ENCODE data around the gene KDM2B.

DNA sequence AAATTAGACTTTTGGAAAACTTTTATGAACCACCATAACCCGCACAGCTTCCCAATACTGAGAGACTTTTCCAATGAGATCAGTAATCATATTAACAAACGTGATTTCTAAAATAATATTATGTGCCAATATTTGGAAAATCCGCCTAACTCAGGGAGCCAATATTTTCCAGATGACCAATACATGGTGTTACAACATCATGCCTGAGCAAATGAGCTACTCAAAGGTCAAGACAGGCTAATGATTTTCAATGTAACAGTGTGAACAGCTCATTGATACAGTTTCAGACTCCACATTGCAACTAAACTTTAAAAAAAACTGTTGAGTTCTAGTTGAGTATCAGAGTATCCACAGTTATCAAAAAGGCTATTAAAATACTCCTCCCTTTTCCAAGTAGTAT is 134.1 kb downstream of the KDM2B start:
- TF ChIP-seq, protein P1, sequence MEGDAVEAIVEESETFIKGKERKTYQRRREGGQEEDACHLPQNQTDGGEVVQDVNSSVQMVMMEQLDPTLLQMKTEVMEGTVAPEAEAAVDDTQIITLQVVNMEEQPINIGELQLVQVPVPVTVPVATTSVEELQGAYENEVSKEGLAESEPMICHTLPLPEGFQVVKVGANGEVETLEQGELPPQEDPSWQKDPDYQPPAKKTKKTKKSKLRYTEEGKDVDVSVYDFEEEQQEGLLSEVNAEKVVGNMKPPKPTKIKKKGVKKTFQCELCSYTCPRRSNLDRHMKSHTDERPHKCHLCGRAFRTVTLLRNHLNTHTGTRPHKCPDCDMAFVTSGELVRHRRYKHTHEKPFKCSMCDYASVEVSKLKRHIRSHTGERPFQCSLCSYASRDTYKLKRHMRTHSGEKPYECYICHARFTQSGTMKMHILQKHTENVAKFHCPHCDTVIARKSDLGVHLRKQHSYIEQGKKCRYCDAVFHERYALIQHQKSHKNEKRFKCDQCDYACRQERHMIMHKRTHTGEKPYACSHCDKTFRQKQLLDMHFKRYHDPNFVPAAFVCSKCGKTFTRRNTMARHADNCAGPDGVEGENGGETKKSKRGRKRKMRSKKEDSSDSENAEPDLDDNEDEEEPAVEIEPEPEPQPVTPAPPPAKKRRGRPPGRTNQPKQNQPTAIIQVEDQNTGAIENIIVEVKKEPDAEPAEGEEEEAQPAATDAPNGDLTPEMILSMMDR (IDR thresholded peaks at IDR 0.05), result no peak
- no peak for TF ChIP-seq POLR2A (IDR thresholded peaks at IDR 0.05)
